DND-41 (cell line): Measurements from ENCODE around the gene AMN1.

Experiments used
- ATAC-seq: fragments of 200-7000 bp; cut with Tn5 transposase; 3 replicates; pipeline ENCODE4 v1.9.1; 2021; ENCODE audit warnings: low read depth; ENCODE audit not compliant: insufficient read depth
- DNase-seq: peaks from one replicate; pipeline ENCODE4 v3.0.0-alpha.2; 2020
- H2AFZ ChIP-seq: 2 replicates; pipeline ENCODE4 v1.6.0; 2012; ENCODE audit warnings: low read depth, low read length
- H3K27ac ChIP-seq: 2 replicates; pipeline ENCODE4 v1.5.1; 2012; ENCODE audit warnings: low read length, inconsistent platforms
- H3K27me3 ChIP-seq: fragments of 200-600 bp; sonication (generic); 2 replicates; pipeline ENCODE4 v1.6.0; 2012; ENCODE audit warnings: low read length, mild to moderate bottlenecking, inconsistent platforms; ENCODE audit not compliant: insufficient read depth, poor library complexity
- H3K36me3 ChIP-seq: 2 replicates; pipeline ENCODE4 v1.5.1; 2012; ENCODE audit warnings: low read length, inconsistent platforms; ENCODE audit not compliant: insufficient read depth
- H3K4me1 ChIP-seq: 2 replicates; pipeline ENCODE4 v1.5.1; 2012; ENCODE audit warnings: mild to moderate bottlenecking, low read length; ENCODE audit not compliant: insufficient read depth
- H3K4me2 ChIP-seq: 2 replicates; pipeline ENCODE4 v1.6.0; 2012; ENCODE audit warnings: mild to moderate bottlenecking, moderate library complexity, low read length, inconsistent platforms; ENCODE audit not compliant: insufficient read depth
- H3K4me3 ChIP-seq, 2 experiments: fragments of 200-600 bp in 1 of 2; shearing (Covaris generic) in 1 of 2; 2 replicates each; pipeline ENCODE4 v1.5.1; 2012 to 2016; ENCODE audit warnings: inconsistent platforms in 2 of 2, low read length in 2 of 2, mild to moderate bottlenecking in 2 of 2, low read depth in 1 of 2, moderate library complexity in 1 of 2
- H3K79me2 ChIP-seq: 2 replicates; pipeline ENCODE4 v1.6.0; 2012; ENCODE audit warnings: low read length, inconsistent platforms; ENCODE audit not compliant: insufficient read depth
- H3K9ac ChIP-seq: 2 replicates; pipeline ENCODE4 v1.6.0; 2012; ENCODE audit warnings: low read depth, mild to moderate bottlenecking, inconsistent platforms, low read length, moderate library complexity
- H3K9me3 ChIP-seq: 2 replicates; pipeline ENCODE4 v1.5.1; 2012; ENCODE audit warnings: low read length, moderate library complexity, mild to moderate bottlenecking, inconsistent platforms; ENCODE audit not compliant: insufficient read depth, severe bottlenecking
- H4K20me1 ChIP-seq: 2 replicates; pipeline ENCODE4 v1.6.0; 2012; ENCODE audit warnings: low read length; ENCODE audit not compliant: insufficient read depth
- CTCF ChIP-seq: IDR thresholded peaks from 2 replicates; pipeline ENCODE4 v1.5.1; 2012; ENCODE audit warnings: borderline replicate concordance, low read length, moderate library complexity, mild to moderate bottlenecking; ENCODE audit not compliant: poor library complexity, severe bottlenecking; ENCODE audit errors: extremely low read depth
- EZH2 ChIP-seq: IDR thresholded peaks from 3 replicates; pipeline ENCODE4 v1.6.1; 2012; ENCODE audit warnings: borderline replicate concordance, low read depth, mild to moderate bottlenecking, moderate library complexity, low read length, inconsistent platforms; ENCODE audit not compliant: severe bottlenecking

Gene AMN1

GRCh38 chr12:31772685-31773222 lies 43.9 kb upstream of the AMN1 start:
- no peak for ATAC-seq
- no peaks in the 10 kb centered on the region for H3K27me3 ChIP-seq
- no peak overlapping the region for H3K4me3 ChIP-seq
- H3K36me3 ChIP-seq, result no peaks in the 10 kb centered on the region
- no peaks in the 10 kb centered on the region for H3K4me1 ChIP-seq
- H4K20me1 ChIP-seq, result no peaks in the 10 kb centered on the region
- TF ChIP-seq CTCF, result no peak
- H3K27ac ChIP-seq, result no peak overlapping the region
- no peak overlapping the region for H2AFZ ChIP-seq
- DNase-seq, result no peak
- no peaks in the 10 kb centered on the region for H3K79me2 ChIP-seq
- H3K4me2 ChIP-seq, result no peak overlapping the region
- no peak overlapping the region for H3K9ac ChIP-seq
- H3K9me3 ChIP-seq, result no peaks in the 10 kb centered on the region

GRCh38 chr12:31772186-31772585 lies 43.4 kb upstream of the AMN1 start:
- ATAC-seq, result no peak
- Histone ChIP-seq H4K20me1 (no peaks in the 10 kb centered on the region), H3K79me2 (no peaks in the 10 kb centered on the region), H3K36me3 (no peaks in the 10 kb centered on the region), H3K27ac (no peak overlapping the region), H3K4me1 (no peaks in the 10 kb centered on the region), H2AFZ (no peak overlapping the region), H3K4me2 (no peak overlapping the region), H3K27me3 (no peaks in the 10 kb centered on the region), H3K9me3 (no peaks in the 10 kb centered on the region), H3K9ac (no peak overlapping the region), H3K4me3 (no peak overlapping the region)
- TF ChIP-seq CTCF (no peak), EZH2 (no peak)
- no peak for DNase-seq

- peak; percentile 55 for ATAC-seq
- no peaks in the 10 kb centered on the region for H3K27me3 ChIP-seq
- no peak for TF ChIP-seq EZH2
- TF ChIP-seq CTCF, result no peak
- DNase-seq, result peak; percentile 24
- no peak overlapping the region for H3K4me2 ChIP-seq
- no peaks in the 10 kb centered on the region for H4K20me1 ChIP-seq
- H3K4me3 ChIP-seq, result no peak overlapping the region
- no peak overlapping the region for H3K9ac ChIP-seq
- H3K9me3 ChIP-seq, result no peaks in the 10 kb centered on the region
- no peaks in the 10 kb centered on the region for H3K4me1 ChIP-seq
- no peak overlapping the region for H2AFZ ChIP-seq
- no peak overlapping the region for H3K27ac ChIP-seq
- no peaks in the 10 kb centered on the region for H3K79me2 ChIP-seq
- no peaks in the 10 kb centered on the region for H3K36me3 ChIP-seq
These were observed 39.2 kb upstream of the AMN1 start for GRCh38 chr12:31768046-31768445.

GRCh38 chr12:31765931-31766330 lies 37.1 kb upstream of the AMN1 start:
- H3K4me3 ChIP-seq, result no peak overlapping the region
- no peak for TF ChIP-seq CTCF
- no peak for TF ChIP-seq EZH2
- H3K9ac ChIP-seq, result no peak overlapping the region
- H3K4me1 ChIP-seq, result no peaks in the 10 kb centered on the region
- H2AFZ ChIP-seq, result no peak overlapping the region
- no peaks in the 10 kb centered on the region for H3K36me3 ChIP-seq
- no peaks in the 10 kb centered on the region for H3K27me3 ChIP-seq
- no peak overlapping the region for H3K27ac ChIP-seq
- no peak for ATAC-seq
- no peaks in the 10 kb centered on the region for H3K9me3 ChIP-seq
- no peak overlapping the region for H3K4me2 ChIP-seq
- DNase-seq, result no peak
- H3K79me2 ChIP-seq, result no peaks in the 10 kb centered on the region
- no peaks in the 10 kb centered on the region for H4K20me1 ChIP-seq
